T-helper 17 cell (primary cell): ENCODE results near the gene COMTD1. TPM values are rescaled to one million over a fixed set of nuclear protein-coding genes. Genes with fewer than 3 reads are reported as not detected.
"Not testable (repeated sequence)": the region's sequence is repeated elsewhere in the genome, so short reads cannot be mapped to it uniquely, and the experiment has no call there.

Experiments used
- ATAC-seq: fragments of 150-1000 bp; cut with Tn5 transposase; 2 replicates; pipeline ENCODE4 v1.10.0; 2021; ENCODE audit warnings: mild to moderate bottlenecking, moderate library complexity
- DNase-seq, 3 donors: peaks; one replicate each; pipeline versions ENCODE4 v3.0.0 to v3.0.0-alpha.2; 2020 to 2021
- H3K9me3 ChIP-seq: one replicate; pipeline ENCODE4 v1.7.0; 2013; ENCODE audit warnings: low read length, mild to moderate bottlenecking; ENCODE audit not compliant: control insufficient read depth, poor library complexity, severe bottlenecking
- H3K27ac Mint-ChIP-seq: one replicate; pipeline ENCODE4 v1.8.0; 2022; ENCODE audit warnings: mild to moderate bottlenecking, moderate library complexity, mixed read lengths
- H3K27me3 Mint-ChIP-seq: one replicate; pipeline ENCODE4 v1.8.0; 2022; ENCODE audit warnings: mixed read lengths
- H3K36me3 Mint-ChIP-seq: one replicate; pipeline ENCODE4 v1.8.0; 2022; ENCODE audit warnings: low read depth, mixed read lengths
- H3K4me1 Mint-ChIP-seq: one replicate; pipeline ENCODE4 v1.8.0; 2022; ENCODE audit warnings: mild to moderate bottlenecking, mixed read lengths
- H3K4me3 Mint-ChIP-seq: one replicate; pipeline ENCODE4 v1.8.0; 2022; ENCODE audit warnings: mild to moderate bottlenecking, moderate library complexity, mixed read lengths
- total RNA-seq, 4 donors: library from RNA in 2 of 4; stranded (reverse) in 2 of 4; gene quantifications; one replicate each; pipeline ENCODE4 v1.2.3 and lab custom pipeline; 2022 to 2026

Gene COMTD1
- total RNA-seq, 2 donors from 2014 or later, result 18.1 to 23.8 TPM

- no peak for DNase-seq
- Mint-ChIP-seq H3K4me1 (peaks cover 39% of the 10 kb centered on the region), H3K4me3 (no peak overlapping the region), H3K27ac (peak overlapping the region; percentile 90), H3K27me3 (no peaks in the 10 kb centered on the region), H3K36me3 (peaks cover 7% of the 10 kb centered on the region)
- no peak for ATAC-seq
- H3K9me3 ChIP-seq, result no peaks in the 10 kb centered on the region
Observed at GRCh38 chr10:75226656-75227055, 9.1 kb downstream of the COMTD1 start.

GRCh38 chr10:75226095-75226494, 9.7 kb downstream of the COMTD1 start:
- Mint-ChIP-seq H3K4me1 (peaks cover 39% of the 10 kb centered on the region), H3K27me3 (no peaks in the 10 kb centered on the region)

GRCh38 chr10:75223507-75223906, 12.2 kb downstream of the COMTD1 start:
- peaks cover 37% of the 10 kb centered on the region for H3K4me1 Mint-ChIP-seq
- no peaks in the 10 kb centered on the region for H3K27me3 Mint-ChIP-seq
- H3K36me3 Mint-ChIP-seq, result peaks cover 9% of the 10 kb centered on the region
- DNase-seq (no peak), ATAC-seq (no peak)
- H3K4me3 Mint-ChIP-seq, result no peak overlapping the region
- H3K9me3 ChIP-seq, result no peaks in the 10 kb centered on the region
- peak overlapping the region; percentile 90 for H3K27ac Mint-ChIP-seq

More at GRCh38 chr10:75226095-75226494, 9.7 kb downstream of the COMTD1 start:
- peaks cover 5% of the 10 kb centered on the region for H3K36me3 Mint-ChIP-seq
- H3K27ac Mint-ChIP-seq, result peak overlapping the region; percentile 90
- no peak for DNase-seq
- no peak overlapping the region for H3K4me3 Mint-ChIP-seq
- H3K9me3 ChIP-seq, result no peaks in the 10 kb centered on the region
- no peak for ATAC-seq

- H3K36me3 Mint-ChIP-seq, H3K4me3 Mint-ChIP-seq, H3K27me3 Mint-ChIP-seq, H3K9me3 ChIP-seq, ATAC-seq, DNase-seq: not testable (repeated sequence)
- Mint-ChIP-seq H3K4me1 (peaks cover 33% of the 10 kb centered on the region), H3K27ac (peak overlapping the region; percentile 79)
Observed at GRCh38 chr10:75221492-75221891, 14.3 kb downstream of the COMTD1 start.

GRCh38 chr10:75220274-75220673, 15.5 kb downstream of the COMTD1 start:
- H3K9me3 ChIP-seq, result no peaks in the 10 kb centered on the region
- H3K27me3 Mint-ChIP-seq, result no peaks in the 10 kb centered on the region
- H3K36me3 Mint-ChIP-seq, result peaks cover 12% of the 10 kb centered on the region
- no peak for ATAC-seq
- no peak for DNase-seq
- no peak overlapping the region for H3K4me3 Mint-ChIP-seq
- H3K4me1 Mint-ChIP-seq, result peaks cover 32% of the 10 kb centered on the region
- H3K27ac Mint-ChIP-seq, result peak overlapping the region; percentile 21

- Mint-ChIP-seq H3K27ac (peak overlapping the region; percentile 99), H3K4me3 (peak overlapping the region; percentile 100), H3K36me3 (peaks cover 3% of the 10 kb centered on the region), H3K4me1 (peaks cover 35% of the 10 kb centered on the region), H3K27me3 (no peaks in the 10 kb centered on the region)
- DNase-seq (no peak), ATAC-seq (no peak)
- H3K9me3 ChIP-seq, result no peaks in the 10 kb centered on the region
Observed at GRCh38 chr10:75212343-75212742, 23.4 kb downstream of the COMTD1 start.

- ATAC-seq, result no peak
- Mint-ChIP-seq H3K27ac (peak overlapping the region; percentile 99), H3K4me1 (peaks cover 29% of the 10 kb centered on the region), H3K4me3 (peak overlapping the region; percentile 100), H3K27me3 (no peaks in the 10 kb centered on the region), H3K36me3 (peaks cover 2% of the 10 kb centered on the region)
- DNase-seq, result no peak
- H3K9me3 ChIP-seq, result no peaks in the 10 kb centered on the region
Observed at GRCh38 chr10:75211007-75211691, 24.6 kb downstream of the COMTD1 start.

GRCh38 chr10:75210282-75211006, 25.3 kb downstream of the COMTD1 start, which contains the start of gene VDAC2:
Gene VDAC2 (plus strand): TSS chr10:75210796. CDS start chr10:75211159, 363 bp downstream.
- Mint-ChIP-seq H3K27ac (peak within 1 kb of the TSS; percentile 99), H3K36me3 (no peaks in the 10 kb centered on the region)
- DNase-seq, result peak; percentile 96 to 97 (median 96)

GRCh38 chr10:75209921-75210281, 25.9 kb downstream of the COMTD1 start:
- H3K27ac Mint-ChIP-seq, result peak overlapping the region; percentile 99

More at GRCh38 chr10:75210282-75211006, 25.3 kb downstream of the COMTD1 start, which contains the start of gene VDAC2:
- no peaks in the 10 kb centered on the region for H3K27me3 Mint-ChIP-seq
- ATAC-seq, result peak; percentile 90
- peaks cover 25% of the 10 kb centered on the region for H3K4me1 Mint-ChIP-seq
- H3K4me3 Mint-ChIP-seq, result peak within 1 kb of the TSS; percentile 100
- H3K9me3 ChIP-seq, result no peaks in the 10 kb centered on the region

GRCh38 chr10:75209086-75209920, 26.5 kb downstream of the COMTD1 start:
- no peak for DNase-seq
- H3K27ac Mint-ChIP-seq, result peak overlapping the region; percentile 99
- no peaks in the 10 kb centered on the region for H3K27me3 Mint-ChIP-seq
- peaks cover 26% of the 10 kb centered on the region for H3K4me1 Mint-ChIP-seq
- H3K9me3 ChIP-seq, result no peaks in the 10 kb centered on the region
- ATAC-seq, result no peak
- H3K36me3 Mint-ChIP-seq, result peaks cover 1% of the 10 kb centered on the region
- peak overlapping the region; percentile 100 for H3K4me3 Mint-ChIP-seq

More at GRCh38 chr10:75209921-75210281, 25.9 kb downstream of the COMTD1 start:
- Mint-ChIP-seq H3K36me3 (no peaks in the 10 kb centered on the region), H3K4me1 (peaks cover 25% of the 10 kb centered on the region), H3K27me3 (no peaks in the 10 kb centered on the region), H3K4me3 (peak overlapping the region; percentile 100)
- peak; percentile 68 for ATAC-seq
- peak; percentile 53 to 67 (median 64) for DNase-seq
- no peaks in the 10 kb centered on the region for H3K9me3 ChIP-seq

- Mint-ChIP-seq H3K4me1 (peaks cover 24% of the 10 kb centered on the region), H3K4me3 (peak overlapping the region; percentile 39), H3K27me3 (no peaks in the 10 kb centered on the region), H3K36me3 (peaks cover 2% of the 10 kb centered on the region), H3K27ac (peak overlapping the region; percentile 57)
- DNase-seq, result no peak
- H3K9me3 ChIP-seq, result no peaks in the 10 kb centered on the region
- no peak for ATAC-seq
Observed at GRCh38 chr10:75208181-75208580, 27.6 kb downstream of the COMTD1 start.

- H3K9me3 ChIP-seq, result no peaks in the 10 kb centered on the region
- Mint-ChIP-seq H3K27me3 (no peaks in the 10 kb centered on the region), H3K4me3 (no peak overlapping the region), H3K27ac (no peak overlapping the region), H3K4me1 (peaks cover 23% of the 10 kb centered on the region), H3K36me3 (peaks cover 2% of the 10 kb centered on the region)
- DNase-seq (no peak), ATAC-seq (no peak)
Observed at GRCh38 chr10:75207857-75208144, 28.0 kb downstream of the COMTD1 start.
